DND-41 (cell line): Measurements from ENCODE around the gene RGS11.

Experiments used
- ATAC-seq: fragments of 200-7000 bp; cut with Tn5 transposase; 3 replicates; pipeline ENCODE4 v1.9.1; 2021; ENCODE audit warnings: low read depth; ENCODE audit not compliant: insufficient read depth
- DNase-seq: peaks from one replicate; pipeline ENCODE4 v3.0.0-alpha.2; 2020
- H2AFZ ChIP-seq: 2 replicates; pipeline ENCODE4 v1.6.0; 2012; ENCODE audit warnings: low read depth, low read length
- H3K27ac ChIP-seq: 2 replicates; pipeline ENCODE4 v1.5.1; 2012; ENCODE audit warnings: low read length, inconsistent platforms
- H3K27me3 ChIP-seq: fragments of 200-600 bp; sonication (generic); 2 replicates; pipeline ENCODE4 v1.6.0; 2012; ENCODE audit warnings: low read length, mild to moderate bottlenecking, inconsistent platforms; ENCODE audit not compliant: insufficient read depth, poor library complexity
- H3K36me3 ChIP-seq: 2 replicates; pipeline ENCODE4 v1.5.1; 2012; ENCODE audit warnings: low read length, inconsistent platforms; ENCODE audit not compliant: insufficient read depth
- H3K4me1 ChIP-seq: 2 replicates; pipeline ENCODE4 v1.5.1; 2012; ENCODE audit warnings: mild to moderate bottlenecking, low read length; ENCODE audit not compliant: insufficient read depth
- H3K4me2 ChIP-seq: 2 replicates; pipeline ENCODE4 v1.6.0; 2012; ENCODE audit warnings: mild to moderate bottlenecking, moderate library complexity, low read length, inconsistent platforms; ENCODE audit not compliant: insufficient read depth
- H3K4me3 ChIP-seq, 2 experiments: fragments of 200-600 bp in 1 of 2; shearing (Covaris generic) in 1 of 2; 2 replicates each; pipeline ENCODE4 v1.5.1; 2012 to 2016; ENCODE audit warnings: inconsistent platforms in 2 of 2, low read length in 2 of 2, mild to moderate bottlenecking in 2 of 2, low read depth in 1 of 2, moderate library complexity in 1 of 2
- H3K79me2 ChIP-seq: 2 replicates; pipeline ENCODE4 v1.6.0; 2012; ENCODE audit warnings: low read length, inconsistent platforms; ENCODE audit not compliant: insufficient read depth
- H3K9ac ChIP-seq: 2 replicates; pipeline ENCODE4 v1.6.0; 2012; ENCODE audit warnings: low read depth, mild to moderate bottlenecking, inconsistent platforms, low read length, moderate library complexity
- H3K9me3 ChIP-seq: 2 replicates; pipeline ENCODE4 v1.5.1; 2012; ENCODE audit warnings: low read length, moderate library complexity, mild to moderate bottlenecking, inconsistent platforms; ENCODE audit not compliant: insufficient read depth, severe bottlenecking
- H4K20me1 ChIP-seq: 2 replicates; pipeline ENCODE4 v1.6.0; 2012; ENCODE audit warnings: low read length; ENCODE audit not compliant: insufficient read depth
- CTCF ChIP-seq: IDR thresholded peaks from 2 replicates; pipeline ENCODE4 v1.5.1; 2012; ENCODE audit warnings: borderline replicate concordance, low read length, moderate library complexity, mild to moderate bottlenecking; ENCODE audit not compliant: poor library complexity, severe bottlenecking; ENCODE audit errors: extremely low read depth
- EZH2 ChIP-seq: IDR thresholded peaks from 3 replicates; pipeline ENCODE4 v1.6.1; 2012; ENCODE audit warnings: borderline replicate concordance, low read depth, mild to moderate bottlenecking, moderate library complexity, low read length, inconsistent platforms; ENCODE audit not compliant: severe bottlenecking

The RGS11 gene

GRCh38 chr16:280552-280951, 4.8 kb upstream of the RGS11 start, which contains the start of gene ARHGDIG:
Gene ARHGDIG (plus strand): TSS chr16:280591. CDS start chr16:280681, 90 bp downstream.
- DNase-seq, result no peak
- no peak within 1 kb of the TSS for H3K4me2 ChIP-seq

GRCh38 chr16:280005-280460, 4.3 kb upstream of the RGS11 start:
- H4K20me1 ChIP-seq, result no peaks in the 10 kb centered on the region; the same call in 1 of the 2 replicates
- no peak for TF ChIP-seq EZH2
- TF ChIP-seq CTCF, result no peak
- no peak overlapping the region for H2AFZ ChIP-seq
- H3K9ac ChIP-seq, result no peak overlapping the region
- H3K36me3 ChIP-seq, result no peaks in the 10 kb centered on the region
- DNase-seq (no peak), ATAC-seq (no peak)
- peaks cover 3% of the 10 kb centered on the region; the same call in 1 of the 2 replicates for H3K4me1 ChIP-seq
- H3K9me3 ChIP-seq, result no peaks in the 10 kb centered on the region
- no peak overlapping the region for H3K27ac ChIP-seq
- no peak overlapping the region for H3K4me3 ChIP-seq
- no peaks in the 10 kb centered on the region for H3K79me2 ChIP-seq
- no peak overlapping the region for H3K4me2 ChIP-seq
- no peaks in the 10 kb centered on the region for H3K27me3 ChIP-seq

More at GRCh38 chr16:280552-280951, 4.8 kb upstream of the RGS11 start, which contains the start of gene ARHGDIG:
- H3K27me3 ChIP-seq, result no peaks in the 10 kb centered on the region
- no peaks in the 10 kb centered on the region for H3K79me2 ChIP-seq
- H3K27ac ChIP-seq, result no peak within 1 kb of the TSS
- H3K4me3 ChIP-seq, result no peak within 1 kb of the TSS
- TF ChIP-seq CTCF (no peak), EZH2 (no peak)
- no peak within 1 kb of the TSS for H2AFZ ChIP-seq
- H3K4me1 ChIP-seq, result peaks cover 3% of the 10 kb centered on the region; the same call in 1 of the 2 replicates
- no peaks in the 10 kb centered on the region for H3K36me3 ChIP-seq
- no peaks in the 10 kb centered on the region for H3K9me3 ChIP-seq
- H3K9ac ChIP-seq, result no peak within 1 kb of the TSS
- no peak for ATAC-seq
- H4K20me1 ChIP-seq, result no peaks in the 10 kb centered on the region; the same call in 1 of the 2 replicates

DNA sequence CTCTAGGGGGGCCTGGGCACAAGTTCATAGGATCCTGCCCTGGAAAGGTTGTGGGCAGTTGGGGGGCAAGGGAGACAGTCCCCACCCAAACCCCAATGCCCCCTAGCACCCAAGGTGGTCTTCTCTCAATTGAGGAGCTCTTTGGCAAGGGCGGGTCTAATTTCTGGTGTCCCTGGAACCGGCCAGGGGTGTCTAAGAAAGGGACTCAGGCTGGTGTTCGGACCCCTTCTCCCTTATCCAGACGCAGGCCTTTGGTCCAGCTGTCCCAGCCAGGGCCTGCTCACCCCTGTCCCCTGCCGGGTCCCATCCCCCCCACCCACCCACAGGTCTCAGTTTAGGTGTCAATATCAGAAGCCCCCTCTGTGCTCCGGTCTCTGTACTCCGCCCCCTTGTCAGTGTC, 3.8 kb upstream of the RGS11 start:
- Histone ChIP-seq H4K20me1 (no peaks in the 10 kb centered on the region; the same call in 1 of the 2 replicates), H3K9ac (no peak overlapping the region), H3K4me2 (no peak overlapping the region), H3K27ac (no peak overlapping the region), H2AFZ (no peak overlapping the region), H3K4me3 (no peak overlapping the region), H3K79me2 (no peaks in the 10 kb centered on the region), H3K4me1 (peaks cover 3% of the 10 kb centered on the region; the same call in 1 of the 2 replicates), H3K36me3 (no peaks in the 10 kb centered on the region), H3K9me3 (no peaks in the 10 kb centered on the region), H3K27me3 (no peaks in the 10 kb centered on the region)
- no peak for TF ChIP-seq EZH2
- ATAC-seq, result no peak
- DNase-seq, result no peak

DNA sequence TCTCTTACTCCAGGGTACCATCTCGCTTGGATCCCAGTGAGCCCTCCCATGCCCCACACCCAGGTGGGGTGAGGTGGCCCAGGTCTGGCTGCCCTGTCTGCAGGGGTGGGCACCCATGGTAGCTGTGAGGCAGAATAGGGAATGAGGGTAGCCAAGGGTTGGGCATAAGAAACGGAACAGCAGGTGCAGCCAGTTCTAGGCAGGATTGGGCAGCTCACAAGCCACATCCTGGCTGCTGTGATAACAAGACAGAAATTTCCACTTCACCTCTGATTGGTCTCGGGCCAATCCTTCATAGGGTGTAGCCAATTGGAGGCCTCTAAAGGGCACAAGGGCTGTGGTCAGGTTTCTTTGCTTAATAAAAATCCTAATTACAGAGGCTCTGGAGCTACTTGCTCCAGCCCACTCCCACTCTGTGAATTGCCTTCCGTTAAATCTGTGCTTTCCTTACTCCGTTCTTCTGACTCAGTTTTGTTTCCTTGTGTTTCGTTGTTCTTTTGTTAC, 3.2 kb upstream of the RGS11 start:
- Histone ChIP-seq H4K20me1 (peaks cover 4% of the 10 kb centered on the region; the same call in 1 of the 2 replicates), H3K27ac (no peak overlapping the region), H3K36me3 (no peaks in the 10 kb centered on the region), H3K4me3 (no peak overlapping the region), H3K79me2 (no peaks in the 10 kb centered on the region), H3K4me1 (peaks cover 3% of the 10 kb centered on the region; the same call in 1 of the 2 replicates), H3K4me2 (no peak overlapping the region), H3K9ac (no peak overlapping the region), H3K27me3 (no peaks in the 10 kb centered on the region), H3K9me3 (no peaks in the 10 kb centered on the region), H2AFZ (no peak overlapping the region)
- TF ChIP-seq EZH2, result no peak
- no peak for TF ChIP-seq CTCF
- ATAC-seq (peak; percentile 92), DNase-seq (peak; percentile 63)
